HepG2 (cell line): Measurements from ENCODE around the gene OSBPL2.

Experiments
- EZH2 ChIP-seq: conservative IDR thresholded peaks from 2 replicates; pipeline ENCODE4 v1.6.1; 2012; ENCODE audit warnings: mild to moderate bottlenecking, low read depth, low read length, moderate library complexity
- FOXK1 ChIP-seq: sonication (generic); formaldehyde crosslinking; IDR thresholded peaks from 2 replicates; pipeline ENCODE4 v1.4.0; 2020; ENCODE audit warnings: low read depth, missing genetic modification reagents, borderline replicate concordance
- KAT2B ChIP-seq: fragments of 150-350 bp; IDR thresholded peaks from 2 replicates; pipeline ENCODE4 v1.6.1; 2014; ENCODE audit warnings: low read depth, low read length, borderline replicate concordance
- NFE2L2 ChIP-seq: fragments of 150-350 bp; IDR thresholded peaks from 2 replicates; pipeline ENCODE4 v1.6.1; 2014; ENCODE audit warnings: low read length
- POLR2AphosphoS5 ChIP-seq: IDR thresholded peaks from 2 replicates; pipeline ENCODE4 v1.6.1; 2012; ENCODE audit warnings: low read depth, low read length
- SIN3A ChIP-seq: IDR thresholded peaks from 2 replicates; pipeline ENCODE4 v1.6.1; 2011; ENCODE audit warnings: low read depth, mild to moderate bottlenecking, control low read depth, low read length, borderline replicate concordance
- TMF1 ChIP-seq: sonication (generic); formaldehyde crosslinking; IDR thresholded peaks from 2 replicates; pipeline ENCODE4 v1.8.1; 2022; ENCODE audit warnings: low read depth, missing genetic modification reagents
- ZNF746 ChIP-seq: sonication (generic); formaldehyde crosslinking; IDR thresholded peaks from 2 replicates; pipeline ENCODE4 v1.8.0; 2022; ENCODE audit warnings: mild to moderate bottlenecking, missing genetic modification reagents
- ZNF768 ChIP-seq: sonication (generic); formaldehyde crosslinking; IDR thresholded peaks from 2 replicates; pipeline ENCODE4 v1.4.0; 2020; ENCODE audit warnings: missing genetic modification reagents
- TF ChIP-seq, protein P1 (sequence below): sonication (generic); formaldehyde crosslinking; IDR thresholded peaks from 2 replicates; pipeline ENCODE4 v1.9.0; 2021; ENCODE audit warnings: missing genetic modification reagents, borderline replicate concordance

DNA sequence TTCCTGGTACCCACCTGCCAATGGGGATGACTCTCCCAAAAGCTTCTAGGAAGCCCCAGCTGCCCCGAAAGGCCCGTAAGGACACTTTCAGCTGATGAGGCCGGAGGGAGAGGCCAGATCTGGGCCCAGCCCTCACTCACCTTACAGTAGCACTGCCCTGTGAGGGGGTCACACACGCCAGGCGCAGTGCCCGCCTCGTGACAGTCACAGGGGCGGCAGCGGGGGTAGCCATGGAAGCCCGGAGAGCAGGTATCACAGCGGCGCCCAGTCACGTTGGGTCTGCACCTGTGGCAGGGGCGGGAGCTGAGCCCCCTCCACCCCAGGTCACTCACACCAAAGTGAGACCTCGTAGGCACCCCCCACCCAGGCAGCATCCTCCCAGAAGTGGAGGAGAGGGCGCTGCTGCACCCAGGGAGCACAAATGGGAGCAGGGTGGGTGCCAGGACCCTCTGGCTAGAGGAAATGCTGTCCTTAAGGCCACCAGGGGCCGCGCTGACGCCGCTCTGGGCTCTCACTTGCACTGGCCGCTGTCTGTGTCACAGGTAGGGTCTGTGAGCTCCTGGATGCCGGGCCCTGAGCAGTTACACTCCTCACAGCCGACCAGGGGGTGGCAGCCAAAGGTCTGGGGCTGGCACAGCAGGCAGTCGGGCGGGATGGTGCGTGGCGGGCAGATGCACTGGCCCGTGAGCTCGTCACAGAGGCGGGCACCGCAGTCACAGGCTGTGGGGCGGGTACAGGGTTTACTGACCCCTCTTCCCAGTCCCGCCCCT is 89.6 kb downstream of the OSBPL2 start:
- TF ChIP-seq, protein P1, sequence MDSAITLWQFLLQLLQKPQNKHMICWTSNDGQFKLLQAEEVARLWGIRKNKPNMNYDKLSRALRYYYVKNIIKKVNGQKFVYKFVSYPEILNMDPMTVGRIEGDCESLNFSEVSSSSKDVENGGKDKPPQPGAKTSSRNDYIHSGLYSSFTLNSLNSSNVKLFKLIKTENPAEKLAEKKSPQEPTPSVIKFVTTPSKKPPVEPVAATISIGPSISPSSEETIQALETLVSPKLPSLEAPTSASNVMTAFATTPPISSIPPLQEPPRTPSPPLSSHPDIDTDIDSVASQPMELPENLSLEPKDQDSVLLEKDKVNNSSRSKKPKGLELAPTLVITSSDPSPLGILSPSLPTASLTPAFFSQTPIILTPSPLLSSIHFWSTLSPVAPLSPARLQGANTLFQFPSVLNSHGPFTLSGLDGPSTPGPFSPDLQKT: no peak
- TF ChIP-seq ZNF746 (CRISPR knock-in tag) (no peak), KAT2B (no peak), NFE2L2 (no peak), SIN3A (no peak), ZNF768 (CRISPR knock-in tag) (no peak; the same call in 1 of the 2 replicates), TMF1 (CRISPR knock-in tag) (no peak), EZH2 (no peak), FOXK1 (no peak), POLR2AphosphoS5 (no peak)
